HEK293 (cell line): ENCODE results near the gene CDH1.

Source experiments
- CTCF ChIA-PET: fragments of 350-600 bp; formaldehyde crosslinking; extraction: SDS; loops from one replicate; lab custom pipeline; 2021; ENCODE audit warnings: antibody characterized with exemption; lab: Yijun Ruan, JAX
- POLR2A ChIA-PET: fragments of 300-600 bp; formaldehyde crosslinking; extraction: SDS; loops from one replicate; lab custom pipeline; 2020; ENCODE audit warnings: antibody characterized with exemption, inconsistent platforms; lab: Yijun Ruan, JAX
- H3K27ac ChIP-seq: fragments of 200-500 bp; sonication (Bioruptor generic); 2 replicates; pipeline ENCODE4 v1.5.1; 2014; ENCODE audit warnings: low read depth, low read length, control low read depth, inconsistent platforms; ENCODE audit errors: extremely low read depth
- H3K36me3 ChIP-seq, 2 experiments: fragments of 200-500 bp in 1 of 2; sonication (Bioruptor generic) in 1 of 2; 1 replicate in 1 of 2; 2 replicates in 1 of 2; pipeline ENCODE4 v1.5.1; 2014 to 2017; ENCODE audit warnings: inconsistent platforms in 2 of 2, low read length in 2 of 2; ENCODE audit not compliant: control insufficient read depth in 2 of 2, insufficient read depth in 1 of 2
- H3K4me1 ChIP-seq: fragments of 200-500 bp; sonication (Bioruptor generic); 2 replicates; pipeline ENCODE4 v1.5.1; 2014; ENCODE audit warnings: mild to moderate bottlenecking, low read length, inconsistent platforms; ENCODE audit not compliant: control insufficient read depth, insufficient read depth
- H3K4me3 ChIP-seq: 2 replicates; pipeline ENCODE4 v1.5.1; 2011; ENCODE audit warnings: low read depth, mild to moderate bottlenecking, control low read depth, low read length, moderate library complexity
- H3K9me3 ChIP-seq: fragments of 200-500 bp; sonication (Bioruptor generic); 2 replicates; pipeline ENCODE4 v1.5.1; 2014; ENCODE audit warnings: low read depth, low read length, inconsistent platforms; ENCODE audit not compliant: control insufficient read depth, insufficient read depth
- KLF7 ChIP-seq: fragments of 450-650 bp; formaldehyde crosslinking; IDR thresholded peaks from 2 replicates; pipeline ENCODE4 v1.5.1; 2016; ENCODE audit warnings: missing biosample characterization, missing genetic modification characterization, borderline replicate concordance
- KLF9 ChIP-seq: fragments of 450-650 bp; formaldehyde crosslinking; IDR thresholded peaks from 2 replicates; pipeline ENCODE4 v1.5.1; 2016; ENCODE audit warnings: missing biosample characterization, missing genetic modification characterization, low read depth
- PRDM1 ChIP-seq: fragments of 450-650 bp; formaldehyde crosslinking; IDR thresholded peaks from 2 replicates; pipeline ENCODE4; 2016; ENCODE audit warnings: missing biosample characterization, missing genetic modification characterization
- ZBTB20 ChIP-seq: fragments of 450-650 bp; formaldehyde crosslinking; IDR thresholded peaks from 2 replicates; pipeline ENCODE4 v1.5.1; 2016; ENCODE audit warnings: missing biosample characterization, missing genetic modification characterization
- ZBTB48 ChIP-seq: fragments of 450-650 bp; formaldehyde crosslinking; IDR thresholded peaks from 2 replicates; pipeline ENCODE4 v1.5.1; 2016; ENCODE audit warnings: missing biosample characterization, missing genetic modification characterization
- ZEB2 ChIP-seq: fragments of 450-650 bp; formaldehyde crosslinking; IDR thresholded peaks from 2 replicates; pipeline ENCODE4 v1.5.1; 2016; ENCODE audit warnings: missing biosample characterization, missing genetic modification characterization
- ZFP41 ChIP-seq: fragments of 450-650 bp; formaldehyde crosslinking; IDR thresholded peaks from 2 replicates; pipeline ENCODE4 v1.5.1; 2016; ENCODE audit warnings: missing biosample characterization, missing genetic modification characterization, borderline replicate concordance
- ZFP69B ChIP-seq: fragments of 450-650 bp; formaldehyde crosslinking; IDR thresholded peaks from 2 replicates; pipeline ENCODE4 v1.5.1; 2016; ENCODE audit warnings: missing biosample characterization, missing genetic modification characterization
- ZNF140 ChIP-seq: fragments of 450-650 bp; formaldehyde crosslinking; IDR thresholded peaks from 2 replicates; pipeline ENCODE4 v1.5.1; 2016; ENCODE audit warnings: missing biosample characterization, missing genetic modification characterization
- ZNF146 ChIP-seq: fragments of 450-650 bp; formaldehyde crosslinking; IDR thresholded peaks from 2 replicates; pipeline ENCODE4 v1.5.1; 2016; ENCODE audit warnings: missing biosample characterization, missing genetic modification characterization
- ZNF16 ChIP-seq: fragments of 450-650 bp; formaldehyde crosslinking; IDR thresholded peaks from 2 replicates; pipeline ENCODE4 v1.5.1; 2016; ENCODE audit warnings: low read depth, missing biosample characterization, missing genetic modification characterization
- ZNF175 ChIP-seq: fragments of 450-650 bp; formaldehyde crosslinking; IDR thresholded peaks from 2 replicates; pipeline ENCODE4 v1.5.1; 2016; ENCODE audit warnings: missing biosample characterization, missing genetic modification characterization
- ZNF202 ChIP-seq: fragments of 450-650 bp; formaldehyde crosslinking; IDR thresholded peaks from 2 replicates; pipeline ENCODE4 v1.5.1; 2016; ENCODE audit warnings: missing biosample characterization, missing genetic modification characterization, borderline replicate concordance
- ZNF266 ChIP-seq: fragments of 450-650 bp; formaldehyde crosslinking; IDR thresholded peaks from 2 replicates; pipeline ENCODE4 v1.5.1; 2016; ENCODE audit warnings: missing biosample characterization, missing genetic modification characterization, low read depth
- ZNF311 ChIP-seq: fragments of 450-650 bp; formaldehyde crosslinking; IDR thresholded peaks from 2 replicates; pipeline ENCODE4 v1.5.1; 2017; ENCODE audit warnings: missing biosample characterization, missing genetic modification characterization, borderline replicate concordance
- ZNF510 ChIP-seq: fragments of 450-650 bp; formaldehyde crosslinking; IDR thresholded peaks from 2 replicates; pipeline ENCODE4 v1.5.1; 2018; ENCODE audit warnings: mild to moderate bottlenecking, missing genetic modification characterization, missing biosample characterization; ENCODE audit not compliant: insufficient replicate concordance
- ZNF560 ChIP-seq: fragments of 450-650 bp; formaldehyde crosslinking; IDR thresholded peaks from 2 replicates; pipeline ENCODE4 v1.5.1; 2017; ENCODE audit warnings: missing biosample characterization, missing genetic modification characterization, borderline replicate concordance
- ZNF677 ChIP-seq: fragments of 450-650 bp; IDR thresholded peaks from 2 replicates; pipeline ENCODE4 v1.5.0; 2018; ENCODE audit warnings: missing biosample characterization, mild to moderate bottlenecking, missing genetic modification characterization, moderate library complexity
- ZNF792 ChIP-seq: fragments of 450-650 bp; formaldehyde crosslinking; IDR thresholded peaks from 2 replicates; pipeline ENCODE4 v1.5.1; 2016; ENCODE audit warnings: missing biosample characterization, missing genetic modification characterization
- ZSCAN23 ChIP-seq: fragments of 450-650 bp; formaldehyde crosslinking; IDR thresholded peaks from 2 replicates; pipeline ENCODE4 v1.5.1; 2016; ENCODE audit warnings: missing biosample characterization, missing genetic modification characterization
- TF ChIP-seq, protein P1 (sequence below): IDR thresholded peaks from 2 replicates; pipeline ENCODE4 v1.6.1; 2011; ENCODE audit warnings: mild to moderate bottlenecking, low read depth, low read length, borderline replicate concordance
- TF ChIP-seq, protein P2 (sequence below): fragments of 450-650 bp; formaldehyde crosslinking; IDR thresholded peaks from 2 replicates; pipeline ENCODE4 v1.5.1; 2017; ENCODE audit warnings: missing biosample characterization, missing genetic modification characterization
- TF ChIP-seq, protein P3 (sequence below): fragments of 450-650 bp; formaldehyde crosslinking; IDR thresholded peaks from 2 replicates; pipeline ENCODE4 v1.5.1; 2016; ENCODE audit warnings: missing biosample characterization, missing genetic modification characterization, borderline replicate concordance
- TF ChIP-seq, protein P4 (sequence below): fragments of 450-650 bp; formaldehyde crosslinking; conservative IDR thresholded peaks from 2 replicates; pipeline ENCODE4 v1.5.1; 2016; ENCODE audit warnings: low read depth, missing biosample characterization, missing genetic modification characterization
- TF ChIP-seq, protein P5 (sequence below): fragments of 450-650 bp; formaldehyde crosslinking; IDR thresholded peaks from 2 replicates; pipeline ENCODE4 v1.5.1; 2016; ENCODE audit warnings: missing biosample characterization, missing genetic modification characterization
- TF ChIP-seq, protein P6 (sequence below): fragments of 450-650 bp; formaldehyde crosslinking; optimal IDR thresholded peaks from 2 replicates; pipeline ENCODE3; 2016; ENCODE audit warnings: missing biosample characterization, mild to moderate bottlenecking, missing genetic modification characterization

CDH1 gene

DNA sequence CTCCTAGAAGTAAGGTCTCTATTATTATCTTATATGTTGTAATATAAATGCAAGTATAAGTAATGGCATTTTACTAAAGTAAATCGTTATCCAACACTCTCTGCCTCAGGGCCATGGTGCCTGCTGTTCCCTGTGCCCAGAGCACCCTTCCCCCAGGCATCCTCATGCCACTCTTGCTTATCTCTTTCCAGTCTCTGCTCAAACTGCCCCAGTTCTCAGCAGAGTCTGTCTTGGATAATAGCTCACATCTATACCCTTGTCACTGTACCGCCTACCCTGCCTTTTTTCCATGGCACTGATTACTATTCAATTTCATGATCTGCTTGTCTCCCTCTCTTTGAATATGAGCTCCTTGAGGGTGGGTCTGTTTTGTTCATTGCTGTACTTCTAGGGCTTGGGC, 31.7 kb downstream of the CDH1 start:
- Histone ChIP-seq H3K36me3 (no peaks in the 10 kb centered on the region), H3K27ac (no peak overlapping the region), H3K9me3 (no peaks in the 10 kb centered on the region), H3K4me1 (no peaks in the 10 kb centered on the region), H3K4me3 (no peak overlapping the region)
- CTCF ChIA-PET, result no interaction called here
- TF ChIP-seq ZFP69B (no peak), ZNF175 (tag by site-specific recombination) (no peak), ZNF311 (tag by site-specific recombination) (no peak), ZNF140 (tag by site-specific recombination) (no peak), ZNF560 (tag by site-specific recombination) (no peak), PRDM1 (tag by site-specific recombination) (no peak), ZEB2 (tag by site-specific recombination) (no peak), ZNF146 (tag by site-specific recombination) (no peak), ZSCAN23 (no peak)
- TF ChIP-seq, protein P1, sequence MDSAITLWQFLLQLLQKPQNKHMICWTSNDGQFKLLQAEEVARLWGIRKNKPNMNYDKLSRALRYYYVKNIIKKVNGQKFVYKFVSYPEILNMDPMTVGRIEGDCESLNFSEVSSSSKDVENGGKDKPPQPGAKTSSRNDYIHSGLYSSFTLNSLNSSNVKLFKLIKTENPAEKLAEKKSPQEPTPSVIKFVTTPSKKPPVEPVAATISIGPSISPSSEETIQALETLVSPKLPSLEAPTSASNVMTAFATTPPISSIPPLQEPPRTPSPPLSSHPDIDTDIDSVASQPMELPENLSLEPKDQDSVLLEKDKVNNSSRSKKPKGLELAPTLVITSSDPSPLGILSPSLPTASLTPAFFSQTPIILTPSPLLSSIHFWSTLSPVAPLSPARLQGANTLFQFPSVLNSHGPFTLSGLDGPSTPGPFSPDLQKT, result no peak
- TF ChIP-seq, protein P2, sequence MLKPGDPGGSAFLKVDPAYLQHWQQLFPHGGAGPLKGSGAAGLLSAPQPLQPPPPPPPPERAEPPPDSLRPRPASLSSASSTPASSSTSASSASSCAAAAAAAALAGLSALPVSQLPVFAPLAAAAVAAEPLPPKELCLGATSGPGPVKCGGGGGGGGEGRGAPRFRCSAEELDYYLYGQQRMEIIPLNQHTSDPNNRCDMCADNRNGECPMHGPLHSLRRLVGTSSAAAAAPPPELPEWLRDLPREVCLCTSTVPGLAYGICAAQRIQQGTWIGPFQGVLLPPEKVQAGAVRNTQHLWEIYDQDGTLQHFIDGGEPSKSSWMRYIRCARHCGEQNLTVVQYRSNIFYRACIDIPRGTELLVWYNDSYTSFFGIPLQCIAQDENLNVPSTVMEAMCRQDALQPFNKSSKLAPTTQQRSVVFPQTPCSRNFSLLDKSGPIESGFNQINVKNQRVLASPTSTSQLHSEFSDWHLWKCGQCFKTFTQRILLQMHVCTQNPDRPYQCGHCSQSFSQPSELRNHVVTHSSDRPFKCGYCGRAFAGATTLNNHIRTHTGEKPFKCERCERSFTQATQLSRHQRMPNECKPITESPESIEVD (tag by site-specific recombination), result no peak
- TF ChIP-seq, protein P3, sequence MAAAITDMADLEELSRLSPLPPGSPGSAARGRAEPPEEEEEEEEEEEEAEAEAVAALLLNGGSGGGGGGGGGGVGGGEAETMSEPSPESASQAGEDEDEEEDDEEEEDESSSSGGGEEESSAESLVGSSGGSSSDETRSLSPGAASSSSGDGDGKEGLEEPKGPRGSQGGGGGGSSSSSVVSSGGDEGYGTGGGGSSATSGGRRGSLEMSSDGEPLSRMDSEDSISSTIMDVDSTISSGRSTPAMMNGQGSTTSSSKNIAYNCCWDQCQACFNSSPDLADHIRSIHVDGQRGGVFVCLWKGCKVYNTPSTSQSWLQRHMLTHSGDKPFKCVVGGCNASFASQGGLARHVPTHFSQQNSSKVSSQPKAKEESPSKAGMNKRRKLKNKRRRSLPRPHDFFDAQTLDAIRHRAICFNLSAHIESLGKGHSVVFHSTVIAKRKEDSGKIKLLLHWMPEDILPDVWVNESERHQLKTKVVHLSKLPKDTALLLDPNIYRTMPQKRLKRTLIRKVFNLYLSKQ (tag by site-specific recombination), result no peak
- POLR2A ChIA-PET, result no interaction called here

DNA sequence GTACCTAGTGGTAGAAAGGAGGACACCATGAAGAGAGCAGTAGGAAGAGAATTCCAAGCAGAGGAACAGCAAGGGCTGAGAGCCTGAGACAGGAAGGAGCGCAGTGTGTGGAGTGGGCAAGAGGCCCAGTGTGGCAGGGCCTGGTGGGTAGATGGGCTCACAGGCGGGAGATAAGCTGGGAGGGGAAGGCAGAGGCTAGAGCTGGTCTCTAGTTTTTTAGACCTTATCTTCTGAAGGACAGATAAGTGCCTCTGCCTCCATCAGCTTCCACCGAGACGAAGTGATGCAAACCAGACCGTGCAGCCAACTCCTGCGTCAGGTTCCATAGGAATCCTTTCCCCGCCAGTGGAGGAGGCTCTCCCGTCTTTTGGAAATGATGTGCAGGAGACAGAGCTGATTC, 33.6 kb downstream of the CDH1 start:
- Histone ChIP-seq H3K4me3 (no peak overlapping the region), H3K4me1 (no peaks in the 10 kb centered on the region), H3K27ac (no peak overlapping the region), H3K9me3 (no peaks in the 10 kb centered on the region), H3K36me3 (no peaks in the 10 kb centered on the region)
- ChIA-PET CTCF (no interaction called here), POLR2A (no interaction called here)
- no peak for TF ChIP-seq ZNF266
- TF ChIP-seq ZNF792 (tag by site-specific recombination), result no peak
- no peak for TF ChIP-seq ZNF202 (tag by site-specific recombination)
- TF ChIP-seq, protein P4, sequence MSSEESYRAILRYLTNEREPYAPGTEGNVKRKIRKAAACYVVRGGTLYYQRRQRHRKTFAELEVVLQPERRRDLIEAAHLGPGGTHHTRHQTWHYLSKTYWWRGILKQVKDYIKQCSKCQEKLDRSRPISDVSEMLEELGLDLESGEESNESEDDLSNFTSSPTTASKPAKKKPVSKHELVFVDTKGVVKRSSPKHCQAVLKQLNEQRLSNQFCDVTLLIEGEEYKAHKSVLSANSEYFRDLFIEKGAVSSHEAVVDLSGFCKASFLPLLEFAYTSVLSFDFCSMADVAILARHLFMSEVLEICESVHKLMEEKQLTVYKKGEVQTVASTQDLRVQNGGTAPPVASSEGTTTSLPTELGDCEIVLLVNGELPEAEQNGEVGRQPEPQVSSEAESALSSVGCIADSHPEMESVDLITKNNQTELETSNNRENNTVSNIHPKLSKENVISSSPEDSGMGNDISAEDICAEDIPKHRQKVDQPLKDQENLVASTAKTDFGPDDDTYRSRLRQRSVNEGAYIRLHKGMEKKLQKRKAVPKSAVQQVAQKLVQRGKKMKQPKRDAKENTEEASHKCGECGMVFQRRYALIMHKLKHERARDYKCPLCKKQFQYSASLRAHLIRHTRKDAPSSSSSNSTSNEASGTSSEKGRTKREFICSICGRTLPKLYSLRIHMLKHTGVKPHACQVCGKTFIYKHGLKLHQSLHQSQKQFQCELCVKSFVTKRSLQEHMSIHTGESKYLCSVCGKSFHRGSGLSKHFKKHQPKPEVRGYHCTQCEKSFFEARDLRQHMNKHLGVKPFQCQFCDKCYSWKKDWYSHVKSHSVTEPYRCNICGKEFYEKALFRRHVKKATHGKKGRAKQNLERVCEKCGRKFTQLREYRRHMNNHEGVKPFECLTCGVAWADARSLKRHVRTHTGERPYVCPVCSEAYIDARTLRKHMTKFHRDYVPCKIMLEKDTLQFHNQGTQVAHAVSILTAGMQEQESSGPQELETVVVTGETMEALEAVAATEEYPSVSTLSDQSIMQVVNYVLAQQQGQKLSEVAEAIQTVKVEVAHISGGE, result no peak
- TF ChIP-seq ZBTB20 (tag by site-specific recombination), result no peak
- TF ChIP-seq ZNF677 (tag by site-specific recombination), result no peak
- TF ChIP-seq, protein P5, sequence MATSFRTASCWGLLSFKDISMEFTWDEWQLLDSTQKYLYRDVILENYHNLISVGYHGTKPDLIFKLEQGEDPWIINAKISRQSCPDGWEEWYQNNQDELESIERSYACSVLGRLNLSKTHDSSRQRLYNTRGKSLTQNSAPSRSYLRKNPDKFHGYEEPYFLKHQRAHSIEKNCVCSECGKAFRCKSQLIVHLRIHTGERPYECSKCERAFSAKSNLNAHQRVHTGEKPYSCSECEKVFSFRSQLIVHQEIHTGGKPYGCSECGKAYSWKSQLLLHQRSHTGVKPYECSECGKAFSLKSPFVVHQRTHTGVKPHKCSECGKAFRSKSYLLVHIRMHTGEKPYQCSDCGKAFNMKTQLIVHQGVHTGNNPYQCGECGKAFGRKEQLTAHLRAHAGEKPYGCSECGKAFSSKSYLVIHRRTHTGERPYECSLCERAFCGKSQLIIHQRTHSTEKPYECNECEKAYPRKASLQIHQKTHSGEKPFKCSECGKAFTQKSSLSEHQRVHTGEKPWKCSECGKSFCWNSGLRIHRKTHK (tag by site-specific recombination), result no peak
- TF ChIP-seq, protein P6, sequence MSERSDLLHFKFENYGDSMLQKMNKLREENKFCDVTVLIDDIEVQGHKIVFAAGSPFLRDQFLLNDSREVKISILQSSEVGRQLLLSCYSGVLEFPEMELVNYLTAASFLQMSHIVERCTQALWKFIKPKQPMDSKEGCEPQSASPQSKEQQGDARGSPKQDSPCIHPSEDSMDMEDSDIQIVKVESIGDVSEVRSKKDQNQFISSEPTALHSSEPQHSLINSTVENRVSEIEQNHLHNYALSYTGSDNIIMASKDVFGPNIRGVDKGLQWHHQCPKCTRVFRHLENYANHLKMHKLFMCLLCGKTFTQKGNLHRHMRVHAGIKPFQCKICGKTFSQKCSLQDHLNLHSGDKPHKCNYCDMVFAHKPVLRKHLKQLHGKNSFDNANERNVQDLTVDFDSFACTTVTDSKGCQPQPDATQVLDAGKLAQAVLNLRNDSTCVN (tag by site-specific recombination), result no peak
- TF ChIP-seq KLF9 (tag by site-specific recombination), result no peak
- no peak for TF ChIP-seq ZNF16
- TF ChIP-seq KLF7 (tag by site-specific recombination), result no peak
- no peak for TF ChIP-seq ZFP41 (tag by site-specific recombination)
- TF ChIP-seq ZBTB48 (tag by site-specific recombination), result no peak
- TF ChIP-seq ZNF510 (tag by site-specific recombination), result no peak
